ENCODE results near the gene BLVRA.
"Not testable (repeated sequence)": the region's sequence is repeated elsewhere in the genome, so short reads cannot be mapped to it uniquely, and the experiment has no call there.

BLVRA gene

DNA sequence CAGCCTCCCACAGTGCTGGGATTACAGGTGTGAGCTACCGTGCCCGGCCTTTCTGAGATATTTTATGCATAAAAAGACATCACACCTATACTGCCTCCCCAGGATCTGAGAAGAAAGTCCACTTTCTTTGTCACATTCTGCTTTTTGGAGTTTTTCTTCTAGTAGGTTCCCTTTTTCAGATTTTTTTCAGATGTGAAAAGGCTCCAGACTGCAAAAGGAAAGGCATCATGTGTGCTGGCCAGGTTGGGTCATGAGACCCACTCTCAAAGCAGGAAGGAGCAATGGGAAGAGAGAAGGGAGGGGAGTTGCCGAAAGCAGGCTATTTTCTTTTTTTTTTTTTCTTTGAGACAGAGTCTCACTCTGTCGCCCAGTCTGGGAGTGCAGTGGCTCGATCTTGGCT is 10.8 kb downstream of the BLVRA start:
- in situ Hi-C loops (cut with MboI; ENCODE audit: low pct_unique_long_range_greater_than_20kb, low sequenced_read_pairs, unreplicated experiment), result no loop called here
- TF ChIP-seq, protein P1, sequence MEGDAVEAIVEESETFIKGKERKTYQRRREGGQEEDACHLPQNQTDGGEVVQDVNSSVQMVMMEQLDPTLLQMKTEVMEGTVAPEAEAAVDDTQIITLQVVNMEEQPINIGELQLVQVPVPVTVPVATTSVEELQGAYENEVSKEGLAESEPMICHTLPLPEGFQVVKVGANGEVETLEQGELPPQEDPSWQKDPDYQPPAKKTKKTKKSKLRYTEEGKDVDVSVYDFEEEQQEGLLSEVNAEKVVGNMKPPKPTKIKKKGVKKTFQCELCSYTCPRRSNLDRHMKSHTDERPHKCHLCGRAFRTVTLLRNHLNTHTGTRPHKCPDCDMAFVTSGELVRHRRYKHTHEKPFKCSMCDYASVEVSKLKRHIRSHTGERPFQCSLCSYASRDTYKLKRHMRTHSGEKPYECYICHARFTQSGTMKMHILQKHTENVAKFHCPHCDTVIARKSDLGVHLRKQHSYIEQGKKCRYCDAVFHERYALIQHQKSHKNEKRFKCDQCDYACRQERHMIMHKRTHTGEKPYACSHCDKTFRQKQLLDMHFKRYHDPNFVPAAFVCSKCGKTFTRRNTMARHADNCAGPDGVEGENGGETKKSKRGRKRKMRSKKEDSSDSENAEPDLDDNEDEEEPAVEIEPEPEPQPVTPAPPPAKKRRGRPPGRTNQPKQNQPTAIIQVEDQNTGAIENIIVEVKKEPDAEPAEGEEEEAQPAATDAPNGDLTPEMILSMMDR (IDR thresholded peaks at IDR 0.05; ENCODE audit: extremely low read depth, insufficient read depth, missing control alignments), result no peak
- no peak for DNase-seq (ENCODE audit: low spot score)

DNA sequence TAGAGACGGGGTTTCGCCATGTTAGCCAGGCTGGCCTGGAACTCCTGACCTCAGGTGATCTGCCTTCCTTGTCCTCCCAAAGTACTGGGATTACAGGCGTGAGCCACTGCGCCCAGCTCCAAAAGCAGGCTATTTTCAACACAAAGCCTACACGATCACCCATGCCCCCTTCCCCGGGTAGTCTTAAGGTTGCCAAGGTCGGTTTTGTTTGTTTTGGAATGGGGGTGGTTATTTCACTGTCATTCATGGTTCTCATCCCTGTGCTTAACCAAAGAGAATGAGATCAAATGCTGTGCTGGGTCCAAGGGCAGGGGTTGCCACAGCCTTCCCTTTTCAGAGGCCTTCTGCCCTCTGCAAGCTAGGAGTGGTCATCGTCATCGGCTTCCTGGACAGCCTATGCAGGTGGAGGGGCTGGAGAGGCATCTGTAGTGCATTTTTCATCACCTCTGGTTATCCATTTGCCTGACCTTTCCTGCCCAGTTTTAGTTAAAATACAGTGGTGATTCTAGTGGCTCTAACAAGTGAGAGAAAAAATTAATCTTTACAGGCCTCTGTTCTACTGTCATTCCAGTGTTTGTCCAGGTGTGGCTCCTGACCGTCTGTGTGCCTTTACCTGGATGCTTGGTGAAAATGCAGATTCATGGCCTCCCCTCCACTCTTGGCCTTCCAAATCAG is 11.4 kb downstream of the BLVRA start:
- DNase-seq (ENCODE audit: low spot score), result no peak
- in situ Hi-C loops (cut with MboI; ENCODE audit: low pct_unique_long_range_greater_than_20kb, low sequenced_read_pairs, unreplicated experiment), result no loop called here
- TF ChIP-seq, protein P1 (IDR thresholded peaks at IDR 0.05; ENCODE audit: extremely low read depth, insufficient read depth, missing control alignments), result no peak

DNA sequence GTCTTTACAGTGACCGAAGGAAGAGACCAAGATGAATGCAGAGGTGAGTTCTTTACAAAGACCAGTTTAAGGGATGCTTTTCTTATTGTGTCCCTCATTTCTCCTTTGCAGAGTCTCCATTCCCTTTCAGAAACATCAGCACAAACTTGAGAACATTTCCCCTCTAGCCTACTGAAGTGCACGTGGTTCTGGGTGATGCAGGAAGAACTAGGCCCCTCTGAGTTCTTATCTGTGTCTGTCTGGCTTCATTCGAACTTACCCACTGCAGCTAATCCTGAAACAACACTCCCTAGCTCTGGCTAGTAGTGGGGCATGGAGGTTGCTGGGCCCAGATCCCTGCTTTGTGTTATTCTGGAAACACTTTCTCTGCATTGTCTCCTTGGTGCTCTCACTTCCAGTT is 12.6 kb downstream of the BLVRA start:
- in situ Hi-C loops (cut with MboI; ENCODE audit: low pct_unique_long_range_greater_than_20kb, low sequenced_read_pairs, unreplicated experiment), result no loop called here
- TF ChIP-seq, protein P1 (IDR thresholded peaks at IDR 0.05; ENCODE audit: extremely low read depth, insufficient read depth, missing control alignments), result no peak
- no peak for DNase-seq (ENCODE audit: low spot score)

DNA sequence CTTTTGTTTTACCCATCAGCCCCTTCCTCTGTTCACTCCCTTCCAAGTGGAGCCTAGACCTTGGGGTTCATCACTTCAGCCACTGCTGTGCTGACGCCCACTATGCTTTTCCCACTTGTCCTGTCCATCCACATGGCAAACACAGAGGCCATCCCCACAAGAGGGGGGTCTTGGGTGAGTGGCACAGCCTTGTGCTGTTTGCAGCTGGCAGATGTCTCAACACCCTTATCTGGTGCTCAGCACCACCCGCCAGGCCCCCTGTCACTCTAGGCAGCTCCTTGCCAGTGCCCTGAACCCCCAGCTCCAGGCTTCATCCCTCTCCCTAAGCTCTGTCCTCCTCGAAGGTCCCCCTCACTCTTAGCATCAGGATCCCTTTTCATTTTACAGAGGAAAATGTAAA is 13.1 kb downstream of the BLVRA start:
- no peak for DNase-seq (ENCODE audit: low spot score)
- TF ChIP-seq, protein P1 (IDR thresholded peaks at IDR 0.05; ENCODE audit: extremely low read depth, insufficient read depth, missing control alignments), result no peak
- in situ Hi-C loops (cut with MboI; ENCODE audit: low pct_unique_long_range_greater_than_20kb, low sequenced_read_pairs, unreplicated experiment), result no loop called here

DNA sequence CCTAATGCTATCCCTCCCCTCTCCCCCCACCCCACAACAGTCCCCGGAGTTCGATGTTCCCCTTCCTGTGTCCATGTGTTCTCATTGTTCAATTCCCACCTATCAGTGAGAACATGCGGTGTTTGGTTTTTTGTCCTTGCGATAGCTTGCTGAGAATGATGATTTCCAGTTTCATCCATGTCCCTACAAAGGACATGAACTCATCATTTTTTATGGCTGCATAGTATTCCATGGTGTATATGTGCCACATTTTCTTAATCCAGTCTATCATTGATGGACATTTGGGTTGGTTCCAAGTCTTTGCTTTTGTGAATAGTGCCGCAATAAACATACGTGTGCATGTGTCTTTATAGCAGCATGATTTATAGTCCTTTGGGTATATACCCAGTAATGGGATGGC is 14.8 kb downstream of the BLVRA start:
- in situ Hi-C loops (cut with MboI; ENCODE audit: low pct_unique_long_range_greater_than_20kb, low sequenced_read_pairs, unreplicated experiment); DNase-seq (ENCODE audit: low spot score): not testable (repeated sequence)

DNA sequence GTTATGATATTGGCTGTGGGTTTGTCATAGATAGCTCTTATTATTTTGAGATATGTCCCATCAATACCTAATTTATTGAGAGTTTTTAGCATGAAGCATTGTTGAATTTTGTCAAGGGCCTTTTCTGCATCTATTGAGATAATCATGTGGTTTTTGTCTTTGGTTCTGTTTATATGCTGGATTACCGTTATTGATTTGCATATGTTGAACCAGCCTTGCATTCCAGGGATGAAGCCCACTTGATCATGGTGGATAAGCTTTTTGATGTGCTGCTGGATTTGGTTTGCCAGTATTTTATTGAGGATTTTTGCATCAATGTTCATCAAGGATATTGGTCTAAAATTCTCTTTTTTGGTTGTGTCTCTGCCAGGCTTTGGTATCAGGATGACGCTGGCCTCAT is 16.8 kb downstream of the BLVRA start:
- DNase-seq (ENCODE audit: low spot score); in situ Hi-C loops (cut with MboI; ENCODE audit: low pct_unique_long_range_greater_than_20kb, low sequenced_read_pairs, unreplicated experiment): not testable (repeated sequence)

DNA sequence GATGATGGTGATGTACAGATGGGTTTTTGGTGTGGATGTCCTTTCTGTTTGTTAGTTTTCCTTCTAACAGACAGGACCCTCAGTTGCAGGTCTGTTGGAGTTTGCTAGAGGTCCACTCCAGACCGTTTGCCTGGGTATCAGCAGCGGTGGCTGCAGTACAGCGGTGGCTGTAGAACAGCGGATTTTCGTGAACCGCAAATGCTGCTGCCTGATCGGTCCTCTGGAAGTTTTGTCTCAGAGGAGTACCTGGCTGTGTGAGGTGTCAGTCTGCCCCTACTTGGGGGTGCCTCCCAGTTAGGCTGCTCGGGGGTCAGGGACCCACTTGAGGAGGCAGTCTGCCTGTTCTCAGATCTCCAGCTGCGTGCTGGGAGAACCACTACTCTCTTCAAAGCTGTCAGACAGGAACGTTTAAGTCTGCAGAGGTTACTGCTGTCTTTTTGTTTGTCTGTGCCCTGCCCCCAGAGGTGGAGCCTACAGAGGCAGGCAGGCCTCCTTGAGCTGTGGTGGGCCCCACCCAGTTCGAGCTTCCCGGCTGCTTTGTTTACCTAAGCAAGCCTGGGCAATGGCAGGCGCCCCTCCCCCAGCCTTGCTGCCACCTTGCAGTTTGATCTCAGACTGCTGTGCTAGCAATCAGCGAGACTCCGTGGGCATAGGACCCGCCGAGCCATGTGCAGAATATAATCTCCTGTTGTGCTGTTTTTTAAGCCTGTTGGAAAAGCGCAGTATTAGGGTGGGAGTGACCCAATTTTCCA is 20.0 kb downstream of the BLVRA start:
- DNase-seq (ENCODE audit: low spot score); in situ Hi-C loops (cut with MboI; ENCODE audit: low pct_unique_long_range_greater_than_20kb, low sequenced_read_pairs, unreplicated experiment): not testable (repeated sequence)

DNA sequence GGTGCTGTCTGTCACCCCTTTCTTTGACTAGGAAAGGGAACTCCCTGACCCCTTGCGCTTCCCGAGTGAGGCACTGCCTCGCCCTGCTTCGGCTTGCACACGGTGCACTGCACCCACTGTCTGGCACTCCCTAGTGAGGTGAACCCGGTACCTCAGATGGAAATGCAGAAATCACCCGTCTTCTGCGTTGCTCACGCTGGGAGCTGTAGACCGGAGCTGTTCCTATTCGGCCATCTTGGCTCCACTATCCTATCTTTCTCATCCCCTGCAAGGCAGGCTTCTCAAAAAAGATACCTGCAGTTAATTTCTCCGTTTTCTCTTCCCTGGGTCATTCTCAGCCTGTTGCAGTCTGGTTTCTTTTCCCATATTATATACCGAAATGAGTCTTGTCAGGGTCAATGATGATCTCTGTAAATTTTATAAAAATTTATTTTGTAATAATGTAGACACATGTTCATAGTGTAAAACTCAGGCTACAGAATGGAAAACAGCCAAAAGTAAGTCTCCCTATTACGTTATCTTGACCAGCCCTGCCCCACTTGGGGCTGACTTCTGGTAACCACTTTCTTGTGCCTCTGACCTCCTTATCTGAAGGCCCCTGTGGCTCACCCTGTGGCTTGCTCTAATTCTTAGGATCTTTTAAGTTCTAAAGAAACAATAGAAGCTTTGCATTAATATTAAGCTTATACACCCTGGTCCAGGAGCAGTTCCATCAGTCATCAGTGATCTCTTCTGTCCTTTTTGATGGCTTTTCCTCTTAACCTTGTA is 20.7 kb downstream of the BLVRA start:
- TF ChIP-seq, protein P1 (IDR thresholded peaks at IDR 0.05; ENCODE audit: extremely low read depth, insufficient read depth, missing control alignments), result no peak
- no peak for DNase-seq (ENCODE audit: low spot score)
- in situ Hi-C loops (cut with MboI; ENCODE audit: low pct_unique_long_range_greater_than_20kb, low sequenced_read_pairs, unreplicated experiment), result no loop called here

Measured in GM13977 (cell line).